IPS-NIHi11 (cell line): Measurements from ENCODE around the gene ZDHHC14.
"Not testable (repeated sequence)": the region's sequence is repeated elsewhere in the genome, so short reads cannot be mapped to it uniquely, and the experiment has no call there.

ENCODE experiments used
- DNase-seq: peaks from one replicate; pipeline ENCODE4 v3.0.0; 2012; ENCODE audit warnings: mixed read lengths, low spot score

Gene ZDHHC14

GRCh38 chr6:157690441-157691210, 309.6 kb downstream of the ZDHHC14 start:
- DNase-seq = no peak

DNA sequence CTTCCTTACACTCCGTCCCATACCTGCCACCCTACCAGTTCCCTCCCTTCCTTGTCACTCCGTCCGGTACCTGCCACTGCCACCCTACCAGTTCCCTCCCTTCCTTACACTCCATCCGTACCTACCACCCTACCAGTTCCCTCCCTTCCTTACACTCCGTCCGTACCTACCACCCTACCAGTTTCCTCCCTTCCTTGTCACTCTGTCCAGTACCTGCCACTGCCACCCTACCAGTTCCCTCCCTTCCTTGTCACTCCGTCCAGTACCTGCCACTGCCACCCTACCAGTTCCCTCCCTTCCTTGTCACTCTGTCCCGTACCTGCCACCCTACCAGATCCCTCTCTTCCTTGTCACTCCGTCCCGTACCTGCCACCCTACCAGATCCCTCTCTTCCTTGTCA, 310.6 kb downstream of the ZDHHC14 start:
- DNase-seq = not testable (repeated sequence)

DNA sequence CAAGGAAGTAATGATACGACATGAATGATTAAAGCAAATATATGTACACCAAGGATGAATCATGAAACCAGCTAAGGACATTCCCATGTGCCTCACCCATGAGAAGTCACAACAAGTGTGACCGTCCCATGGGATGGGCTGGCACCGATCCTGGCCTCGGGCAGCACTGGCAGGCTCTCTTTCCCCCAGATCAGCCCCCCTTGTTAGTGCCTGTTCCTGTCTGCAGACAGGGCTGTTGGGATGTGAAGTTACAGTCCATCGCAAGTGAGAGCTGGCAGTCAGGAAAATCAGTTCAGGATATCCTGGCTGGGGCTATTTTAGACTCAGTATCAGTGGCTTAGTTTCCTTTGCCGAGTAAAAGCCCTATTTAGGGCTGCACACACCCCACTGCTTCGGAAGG, 312.9 kb downstream of the ZDHHC14 start:
- no peak for DNase-seq

DNA sequence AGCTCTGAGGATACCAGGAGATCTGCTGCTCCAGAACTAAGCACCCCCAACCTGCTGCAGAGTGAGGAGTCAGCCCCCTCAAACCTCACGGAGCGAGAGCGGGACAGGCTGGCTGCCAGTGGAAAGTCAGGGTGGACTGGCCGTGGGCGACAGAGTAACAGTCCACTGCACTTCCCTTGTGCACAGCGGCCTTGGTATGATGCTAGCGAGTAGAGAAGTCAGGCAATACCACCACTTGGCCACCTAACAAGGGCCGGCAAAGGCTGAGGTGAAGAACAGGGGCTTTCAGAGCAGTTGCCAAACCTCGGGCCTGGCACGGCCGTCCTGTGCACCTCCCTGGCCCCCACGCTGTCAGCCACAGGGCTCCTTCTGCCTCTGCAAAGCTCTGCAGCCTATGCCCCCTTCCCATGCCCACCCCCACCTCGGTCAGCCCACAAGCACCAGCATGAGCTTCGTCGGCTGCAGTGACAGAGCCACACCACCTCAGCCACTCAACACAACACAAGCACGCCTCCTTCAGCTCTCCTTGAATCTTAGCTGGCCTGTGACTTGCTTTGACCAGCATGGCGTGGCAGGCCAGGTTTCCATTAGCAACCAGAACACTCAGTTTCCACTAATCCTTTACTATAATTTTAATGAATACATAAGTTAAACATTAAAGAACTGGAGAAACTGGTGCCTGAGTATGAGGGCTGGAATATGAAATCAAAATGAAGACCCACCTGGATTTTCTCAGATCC, 314.5 kb downstream of the ZDHHC14 start:
- DNase-seq = no peak

- no peak for DNase-seq
Measured at GRCh38 chr6:157699777-157700636, 319.0 kb downstream of the ZDHHC14 start.

GRCh38 chr6:157706351-157706750, 325.4 kb downstream of the ZDHHC14 start:
- DNase-seq = not testable (repeated sequence)

DNA sequence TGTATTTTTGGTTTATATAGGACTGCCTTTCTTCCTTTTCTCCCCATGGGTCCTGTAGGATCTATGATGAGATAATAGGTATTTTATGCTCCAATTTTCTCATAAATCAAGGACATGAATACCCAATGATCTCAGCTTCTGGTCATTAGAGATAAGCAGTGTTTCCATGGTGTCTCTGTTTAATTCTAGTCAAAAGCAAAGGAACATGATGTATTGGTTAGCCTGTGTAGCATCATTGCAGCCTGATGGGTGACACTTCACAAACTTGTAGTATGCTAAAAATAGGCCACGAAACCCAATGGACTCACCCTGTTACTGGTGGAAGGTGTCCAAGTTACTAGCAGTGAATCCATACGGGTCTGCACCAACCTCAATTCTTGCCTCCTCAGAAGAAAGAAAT, 325.9 kb downstream of the ZDHHC14 start:
- no peak for DNase-seq

DNA sequence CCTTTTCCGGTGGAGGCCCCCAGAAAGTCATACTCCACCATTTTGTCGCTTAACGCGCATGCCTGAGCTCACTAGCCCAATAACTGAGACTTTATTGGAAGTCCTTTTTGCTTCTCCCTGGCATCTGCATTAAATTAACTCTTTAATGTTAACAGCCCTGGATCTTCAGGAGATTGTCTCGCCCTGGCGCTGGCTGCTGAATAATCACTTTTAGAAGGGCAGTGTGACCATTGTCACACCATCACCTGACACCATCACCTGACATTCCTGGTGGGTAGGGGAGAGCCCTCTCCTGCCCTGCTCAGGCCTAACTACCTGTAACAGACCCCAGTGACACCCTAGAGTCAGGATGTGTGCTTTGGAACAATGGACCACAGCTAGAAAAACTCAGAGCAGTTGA, 326.6 kb downstream of the ZDHHC14 start:
- DNase-seq = no peak

DNA sequence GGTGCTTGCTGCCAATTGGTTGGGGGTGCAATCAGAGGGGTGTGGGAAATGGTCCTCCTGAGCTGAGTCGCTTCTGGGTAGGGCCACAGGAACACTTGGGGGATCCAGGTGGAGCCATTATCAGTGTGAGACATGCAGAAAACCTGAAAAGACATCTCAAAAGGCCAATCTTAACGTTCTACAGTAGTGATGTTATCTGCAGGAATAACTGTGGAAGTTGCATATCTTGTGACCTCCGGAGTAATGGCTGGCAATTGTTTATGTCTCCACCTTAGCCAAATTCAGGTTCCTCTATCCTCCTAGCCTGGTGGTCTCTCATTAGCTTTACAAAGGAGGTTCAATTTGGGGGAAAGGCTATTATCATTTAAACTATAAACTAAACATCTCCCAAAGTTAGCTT, 327.2 kb downstream of the ZDHHC14 start:
- no peak for DNase-seq

GRCh38 chr6:157708933-157709332, 327.9 kb downstream of the ZDHHC14 start:
- no peak for DNase-seq

DNA sequence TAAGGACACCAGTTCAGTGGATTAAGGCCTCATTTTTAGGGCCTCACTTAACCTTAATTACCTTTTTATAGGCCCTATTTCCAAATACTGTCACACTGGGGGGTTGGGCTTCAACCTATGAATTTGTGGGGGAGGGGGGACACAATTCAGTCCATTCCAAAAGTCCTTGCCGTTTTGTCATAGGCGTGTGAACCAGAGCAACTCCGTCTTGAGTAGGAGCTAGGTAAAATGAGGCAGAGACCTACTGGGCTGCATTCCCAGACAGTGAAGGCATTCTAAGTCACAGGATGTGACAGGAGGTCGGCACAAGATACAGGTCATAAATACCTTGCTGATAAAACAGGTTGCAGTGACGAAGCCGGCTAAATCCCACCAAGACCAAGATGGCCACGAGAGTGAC, 328.6 kb downstream of the ZDHHC14 start:
- DNase-seq = no peak

DNA sequence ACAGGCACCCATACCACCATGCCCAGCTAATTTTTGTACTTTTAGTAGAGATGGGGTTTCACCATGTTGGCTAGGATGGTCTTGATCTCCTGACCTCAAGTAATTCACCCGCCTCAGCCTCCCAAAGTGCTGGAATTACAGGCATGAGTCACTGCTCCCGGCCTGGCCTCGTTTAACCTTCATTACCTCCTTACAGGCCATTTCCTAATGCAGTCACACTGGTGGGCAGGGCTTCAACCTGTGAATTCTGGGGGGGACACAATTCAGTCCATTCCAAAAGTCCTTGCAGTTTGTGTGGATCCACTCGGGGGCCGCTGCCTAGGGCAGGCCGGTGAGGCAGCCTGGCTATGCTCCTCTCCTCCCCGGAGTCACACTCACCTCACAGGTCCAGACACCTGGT, 329.6 kb downstream of the ZDHHC14 start:
- no peak for DNase-seq

- no peak for DNase-seq
Measured at GRCh38 chr6:157711060-157711459, 330.1 kb downstream of the ZDHHC14 start.

GRCh38 chr6:157712585-157713295, 331.8 kb downstream of the ZDHHC14 start:
- no peak for DNase-seq

DNA sequence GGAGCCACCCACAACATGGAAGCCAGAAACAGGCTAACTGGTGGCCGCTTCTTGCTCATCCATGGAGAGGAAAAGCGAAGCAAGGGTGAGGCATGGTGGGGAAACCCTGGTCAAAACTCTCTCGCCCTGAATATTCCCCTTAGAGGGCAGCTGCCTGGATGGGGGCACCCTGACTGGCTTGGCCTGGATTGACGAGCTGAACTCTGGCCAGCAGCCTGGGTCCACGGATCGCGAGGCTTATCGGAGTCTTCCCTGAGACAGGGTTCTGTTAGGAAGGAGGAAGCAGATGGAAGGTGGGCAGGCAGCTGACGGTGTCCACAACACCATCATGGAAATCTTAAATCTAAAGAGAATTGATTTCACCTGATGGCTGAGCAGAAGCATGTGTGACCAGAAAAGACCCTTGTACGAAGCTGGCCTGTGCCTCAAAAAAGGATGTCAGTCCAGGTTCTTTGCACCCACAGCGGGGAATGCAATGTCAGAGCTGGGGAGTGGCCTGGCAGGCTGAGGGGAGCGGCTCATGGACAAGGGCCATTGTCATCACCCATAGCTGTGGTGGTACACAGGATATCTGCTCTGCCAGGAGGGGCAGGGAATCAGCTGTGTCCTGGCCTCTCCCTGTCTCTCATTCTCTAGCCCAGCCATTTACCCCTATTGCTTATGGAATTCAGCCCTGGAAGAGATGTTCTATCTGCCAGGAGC, 332.6 kb downstream of the ZDHHC14 start:
- no peak for DNase-seq

DNA sequence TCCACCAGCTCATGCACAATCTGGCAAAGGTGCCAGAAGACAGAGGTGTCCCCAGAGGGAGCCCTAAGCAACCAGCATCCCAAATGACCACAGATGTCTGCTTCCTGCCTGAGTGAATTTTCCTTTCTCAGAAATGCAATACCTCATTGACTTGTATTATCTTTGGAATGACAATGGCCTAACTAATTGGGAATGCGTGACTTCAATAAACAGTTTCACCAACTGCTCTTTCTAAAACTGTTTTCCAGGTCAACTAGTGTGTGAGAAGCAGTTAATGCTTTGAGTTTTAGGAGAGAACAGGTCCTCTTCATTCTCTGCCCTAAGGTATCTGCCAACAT, 333.1 kb downstream of the ZDHHC14 start:
- no peak for DNase-seq

- DNase-seq = peak; percentile 50
Measured at GRCh38 chr6:157715728-157716164, 334.8 kb downstream of the ZDHHC14 start.

- DNase-seq = no peak
Measured at GRCh38 chr6:157716251-157716995, 335.4 kb downstream of the ZDHHC14 start.

- no peak for DNase-seq
Measured at GRCh38 chr6:157717340-157717748, 336.4 kb downstream of the ZDHHC14 start.

GRCh38 chr6:157718503-157719187, 337.7 kb downstream of the ZDHHC14 start:
- no peak for DNase-seq
